ENCODE results near the gene POLQ.
"Not testable (repeated sequence)": the region's sequence is repeated elsewhere in the genome, so short reads cannot be mapped to it uniquely, and the experiment has no call there.

The POLQ gene

DNA sequence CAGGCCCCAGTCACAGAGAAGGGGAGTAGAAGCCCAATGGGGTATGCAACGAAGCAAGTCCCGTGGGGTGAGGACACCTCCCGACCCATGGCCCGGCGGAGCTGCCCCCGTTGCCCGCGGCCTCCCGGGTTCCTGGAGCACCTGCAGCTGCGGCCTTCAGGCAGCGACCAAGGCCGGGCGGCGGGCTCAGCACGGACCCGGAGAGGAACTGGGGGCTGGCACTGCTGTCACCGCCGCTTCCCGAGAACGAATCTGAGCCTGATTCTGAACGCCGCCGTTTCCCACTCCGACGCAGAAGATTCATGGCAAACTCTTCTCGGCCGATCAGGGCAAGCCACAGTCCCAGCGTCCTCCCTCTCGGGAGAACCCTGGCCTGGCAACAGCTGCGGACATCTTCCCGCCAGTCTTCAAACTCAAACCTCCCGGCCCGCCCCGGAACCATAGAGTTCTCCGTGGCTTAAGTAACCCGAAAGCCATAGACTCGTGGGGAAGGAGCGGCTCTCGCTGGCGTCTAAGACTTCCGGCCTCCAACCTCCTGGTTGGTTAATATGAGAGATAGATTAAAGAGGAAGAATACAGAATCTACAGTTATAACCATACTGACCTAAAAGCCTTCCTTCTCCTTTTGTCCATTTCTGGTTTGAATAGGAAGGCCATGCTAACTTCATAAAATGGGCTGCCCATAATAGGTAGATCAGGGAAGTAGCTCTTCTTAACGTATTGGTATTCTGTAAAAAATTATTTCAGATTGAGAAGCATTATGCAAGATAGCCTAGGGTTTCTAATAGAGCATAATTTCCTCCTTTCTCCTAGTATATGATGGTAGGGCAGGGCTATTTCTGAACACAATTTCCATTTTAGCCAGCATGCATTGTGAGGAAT, at the start of gene POLQ:
TSS of gene POLQ (minus strand) at position 415 of the 882 bp plus-strand sequence. CDS start at position 304, 111 bp downstream.
- DNase-seq (ENCODE audit: low read depth in 2 of 2), result peak; percentile 83 to 86

DNA sequence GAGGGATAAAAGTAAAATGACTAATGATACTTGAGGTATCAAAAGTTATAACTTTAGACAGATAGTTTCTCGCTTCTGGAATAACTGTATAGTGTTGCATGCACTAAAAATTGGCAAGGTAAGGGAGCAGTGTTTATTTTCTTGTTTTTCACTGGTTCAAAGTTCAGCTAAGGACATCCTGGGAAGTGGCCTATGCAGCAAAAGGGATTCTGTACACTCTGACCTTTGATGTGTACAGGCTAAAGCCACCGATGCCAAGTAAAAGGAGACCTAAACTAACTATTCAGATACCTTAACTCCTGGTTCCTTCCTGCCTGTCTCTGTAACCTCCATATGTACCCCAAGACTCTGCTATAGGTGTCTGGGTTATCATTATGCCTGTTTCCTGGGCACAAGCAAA, 49.1 kb upstream of the POLQ start:
- no peak for DNase-seq (ENCODE audit: low read depth in 2 of 2)

DNA sequence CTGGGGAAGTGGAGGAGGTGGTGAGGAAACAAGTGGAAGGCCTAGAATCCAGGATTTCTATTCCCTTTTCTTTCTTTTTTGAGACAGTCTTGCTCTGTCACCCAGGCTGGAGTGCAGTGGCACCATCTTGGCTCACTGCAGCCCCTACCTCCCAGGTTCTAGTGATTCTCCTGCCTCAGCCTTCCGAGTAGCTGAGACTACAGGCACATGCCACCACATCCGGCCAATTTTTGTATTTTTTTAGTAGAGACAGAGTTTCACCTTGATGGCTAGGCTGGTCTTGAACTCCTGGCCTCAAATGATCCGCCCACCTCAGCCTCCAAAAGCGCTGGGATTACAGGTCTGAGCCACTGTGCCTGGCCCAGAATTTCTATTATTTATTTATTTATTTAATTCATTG, 48.0 kb upstream of the POLQ start:
- not testable (repeated sequence) for DNase-seq (ENCODE audit: low read depth in 2 of 2)

DNA sequence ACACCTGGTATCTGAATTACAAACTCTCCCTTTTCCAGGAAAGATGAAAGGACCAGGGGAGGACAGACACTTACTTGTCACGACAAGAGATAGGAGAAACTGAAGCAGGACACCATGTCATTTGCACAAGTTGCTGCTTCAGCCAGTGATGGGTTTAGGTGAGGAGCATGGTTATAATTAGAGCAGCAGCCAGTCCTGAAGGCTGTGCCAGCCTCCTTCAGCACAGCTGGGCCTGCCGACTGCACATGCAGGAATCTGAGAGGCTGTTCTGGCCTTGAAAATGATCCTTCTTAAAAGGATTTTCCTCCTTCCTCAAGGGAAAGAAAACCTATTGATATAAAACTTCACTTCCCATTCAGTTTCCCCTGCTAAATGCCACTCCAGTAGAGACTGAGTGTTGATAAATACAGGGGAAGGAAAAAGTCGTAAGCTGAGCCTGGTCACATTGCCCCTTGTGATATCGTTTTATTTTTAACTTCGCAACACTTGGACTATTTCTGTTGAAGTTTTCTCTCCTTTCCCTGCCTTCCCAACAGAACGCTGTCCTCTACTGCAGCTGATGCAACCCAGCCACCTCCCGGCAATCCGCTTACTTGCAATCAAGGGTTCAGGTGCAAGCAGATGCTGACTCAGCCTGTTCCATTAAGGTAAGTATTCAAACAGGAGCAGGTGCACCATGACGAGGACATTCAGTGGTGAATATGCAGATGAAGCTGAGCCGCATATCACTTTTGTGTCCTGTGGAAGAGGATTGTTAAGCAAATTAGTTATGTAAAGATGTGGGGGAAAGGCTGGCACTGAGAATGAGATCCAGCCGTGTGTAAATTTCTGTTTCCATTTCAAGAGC, 47.3 kb upstream of the POLQ start, which contains the start of gene FBXO40:
TSS of gene FBXO40 (plus strand) at position 524 of the 847 bp plus-strand sequence. CDS start 27,197 bp downstream, outside the sequence.
- DNase-seq (ENCODE audit: low read depth in 2 of 2), result no peak

DNA sequence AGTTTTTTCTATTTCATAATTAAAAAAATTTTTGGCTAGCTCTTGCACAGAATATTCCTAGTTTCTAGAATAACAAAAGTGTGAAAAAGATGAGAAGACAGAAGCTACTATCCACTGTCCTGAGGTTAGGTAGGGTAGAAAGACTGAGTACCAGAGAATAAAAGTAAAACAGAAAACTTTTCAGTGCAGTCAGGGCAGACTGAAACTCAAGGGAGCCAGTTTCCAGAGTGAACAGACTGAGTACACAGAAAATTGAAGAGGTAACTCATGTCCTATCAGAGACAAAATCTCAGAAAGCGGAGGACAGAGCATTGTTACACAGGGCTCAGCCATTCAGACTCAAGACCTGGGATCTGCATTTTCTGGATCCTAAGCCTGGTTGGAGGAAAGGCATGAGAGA, 38.6 kb upstream of the POLQ start:
- DNase-seq (ENCODE audit: low read depth in 2 of 2), result no peak

DNA sequence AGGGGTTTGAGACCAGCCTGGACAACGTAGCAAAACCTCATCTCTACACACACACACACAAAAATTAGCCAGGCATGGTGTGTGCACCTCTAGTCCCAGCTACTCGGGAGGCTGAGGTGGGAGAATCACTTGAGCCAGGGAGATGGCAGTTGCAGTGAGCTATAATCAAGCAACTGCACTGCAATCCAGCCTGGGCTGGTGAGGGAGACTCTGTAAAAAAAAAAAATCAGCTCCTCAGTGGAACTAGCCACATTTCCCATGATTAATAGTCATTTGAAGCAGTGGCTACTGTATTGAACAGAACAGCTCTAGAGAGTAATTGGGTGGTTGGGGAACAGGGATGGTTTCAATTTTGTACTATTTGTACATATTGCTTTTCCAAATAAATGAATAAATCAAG, 35.9 kb upstream of the POLQ start:
- DNase-seq (ENCODE audit: low read depth in 2 of 2), result no peak

DNA sequence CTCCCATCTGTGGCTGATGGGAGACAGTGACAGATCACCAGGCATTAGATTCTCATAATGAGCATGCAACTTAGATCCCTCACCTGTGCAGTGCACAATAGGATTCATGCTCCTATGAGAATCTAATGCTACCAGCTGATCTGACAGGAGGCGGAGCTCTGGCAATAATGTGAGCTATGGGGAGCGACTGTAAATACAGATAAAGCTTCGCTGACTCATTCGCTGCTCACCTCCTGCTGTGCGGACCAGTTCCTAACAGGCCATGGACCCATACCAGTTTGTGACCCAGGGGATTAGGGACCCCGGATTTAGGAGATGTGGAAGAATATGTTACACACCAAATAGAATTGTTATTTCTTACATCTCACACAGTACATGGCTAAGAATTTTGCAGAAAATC, 28.7 kb upstream of the POLQ start:
- no peak for DNase-seq (ENCODE audit: low read depth in 2 of 2)

DNA sequence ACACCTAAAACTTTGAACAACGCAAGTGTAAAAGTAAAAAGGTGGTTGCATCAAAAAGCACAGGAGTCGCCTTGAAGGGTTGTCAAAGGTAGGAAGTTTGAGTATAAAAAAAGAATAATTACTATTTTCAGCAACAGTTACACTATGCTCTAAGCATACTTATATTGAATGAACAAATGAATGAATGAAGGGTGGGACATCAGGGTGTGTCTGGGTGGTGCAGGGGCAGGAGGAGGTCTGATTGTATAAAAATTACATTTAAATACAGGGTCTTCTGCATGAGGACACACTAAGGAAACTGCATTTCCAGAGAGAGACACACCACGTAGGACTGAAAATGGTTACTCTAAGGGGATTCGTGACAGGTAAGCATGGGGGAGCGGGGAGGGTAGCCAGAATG, 21.9 kb upstream of the POLQ start, which contains the start of gene ARGFX:
TSS of gene ARGFX (plus strand) at position 301 of the 400 bp plus-strand sequence. CDS start 2,765 bp downstream, outside the sequence.
- no peak for DNase-seq (ENCODE audit: low read depth in 2 of 2)

DNA sequence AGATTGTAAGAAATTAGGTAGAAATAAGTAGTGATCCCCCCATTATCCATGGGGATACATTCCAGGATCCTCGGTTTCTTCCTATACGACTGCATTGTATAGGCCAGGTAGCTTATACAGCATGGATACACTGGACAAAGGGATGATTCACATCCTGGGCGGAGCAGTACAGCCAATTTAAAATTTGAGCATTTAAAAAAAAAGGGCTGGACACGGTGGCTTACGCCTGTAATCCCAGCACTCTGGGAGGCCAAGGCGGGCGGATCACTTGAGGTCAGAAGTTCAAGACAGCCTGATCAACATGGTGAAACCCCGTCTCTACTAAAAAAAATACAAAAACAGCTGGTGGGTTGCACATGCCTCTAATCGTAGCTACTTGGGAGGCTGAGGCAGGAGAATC, 21.0 kb upstream of the POLQ start:
- DNase-seq (ENCODE audit: low read depth in 2 of 2), result no peak

DNA sequence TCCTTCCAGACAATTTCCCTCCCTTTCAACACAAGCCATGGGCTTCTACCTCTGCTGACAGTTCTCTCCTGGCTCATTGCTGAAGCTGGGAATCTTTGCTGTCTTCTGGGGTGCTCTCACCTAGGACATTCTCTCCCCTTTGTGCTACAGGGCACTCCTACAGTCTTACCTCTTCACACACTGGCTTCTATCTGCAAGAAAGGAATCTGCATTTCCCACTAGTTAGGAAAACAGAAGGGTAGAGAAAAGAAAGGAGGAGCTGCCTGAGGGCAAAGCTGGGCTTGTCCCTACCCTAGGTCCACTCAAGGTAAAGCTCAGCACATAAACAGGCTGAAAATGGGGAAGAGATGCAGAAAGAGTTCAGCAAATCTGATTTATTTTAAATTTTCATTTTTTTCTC, 16.4 kb upstream of the POLQ start:
- DNase-seq (ENCODE audit: low read depth in 2 of 2), result no peak

DNA sequence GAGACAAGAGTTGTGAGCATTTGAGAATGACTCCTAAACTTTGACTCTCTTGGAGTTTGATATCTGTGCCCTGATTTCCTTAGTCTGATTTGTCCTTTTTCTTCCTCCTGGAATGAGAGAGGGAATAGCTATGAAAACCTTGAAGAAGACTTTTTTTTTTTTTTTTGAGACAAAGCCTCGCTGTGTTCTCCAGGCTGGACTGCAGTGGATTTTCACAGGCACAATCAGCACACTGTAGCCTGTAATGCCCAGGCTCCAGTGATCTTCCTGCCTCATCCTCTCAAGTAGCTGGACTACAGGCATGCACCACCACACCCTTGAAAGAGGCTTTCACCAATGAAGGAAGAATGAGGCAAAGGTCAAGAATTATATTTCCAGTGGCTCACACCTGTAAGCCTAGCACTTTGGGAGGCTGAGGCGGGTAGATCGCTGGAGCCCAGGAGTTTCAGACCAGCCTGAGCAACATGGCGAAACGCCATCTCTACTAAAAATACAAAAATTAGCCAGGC, 11.7 kb upstream of the POLQ start:
- DNase-seq (ENCODE audit: low read depth in 2 of 2), result no peak

DNA sequence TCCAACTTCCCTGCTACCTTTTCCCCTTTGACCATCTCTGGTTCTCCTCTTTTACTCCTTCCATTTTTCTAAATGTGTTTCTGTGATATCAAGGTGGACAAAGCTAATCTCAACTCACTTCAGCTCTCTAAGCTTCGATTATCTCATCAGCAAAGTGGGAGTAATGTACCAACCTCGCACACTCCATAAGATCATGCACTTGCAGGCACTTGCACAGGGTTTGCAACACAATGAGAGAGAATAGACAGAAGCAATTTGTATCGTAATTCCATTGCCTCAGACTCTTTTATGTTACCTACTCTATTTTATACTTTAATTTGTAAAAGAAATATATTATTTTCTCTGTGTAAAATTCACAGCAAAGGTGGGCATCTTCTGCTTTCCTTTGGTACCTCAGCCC, 7.0 kb upstream of the POLQ start:
- no peak for DNase-seq (ENCODE audit: low read depth in 2 of 2)

DNA sequence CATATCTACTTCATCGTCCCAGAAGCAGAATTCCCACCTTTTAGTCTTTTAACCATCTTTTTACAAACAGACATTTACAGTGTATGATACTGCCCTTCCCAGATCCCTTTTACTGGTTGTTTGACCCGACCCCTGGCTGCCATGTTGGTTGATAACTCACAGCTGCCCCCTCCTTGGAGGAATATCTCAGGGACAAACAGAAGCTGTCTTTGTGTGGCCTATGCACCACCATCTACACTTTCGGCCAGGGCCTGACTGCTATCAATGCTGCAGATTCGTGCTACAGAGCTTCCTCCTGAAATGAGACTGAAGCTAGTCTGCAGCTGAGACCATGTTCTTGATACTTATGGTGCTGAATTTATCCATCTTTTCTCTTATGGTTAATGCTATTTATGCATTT, 6.6 kb upstream of the POLQ start:
- DNase-seq (ENCODE audit: low read depth in 2 of 2), result no peak

DNA sequence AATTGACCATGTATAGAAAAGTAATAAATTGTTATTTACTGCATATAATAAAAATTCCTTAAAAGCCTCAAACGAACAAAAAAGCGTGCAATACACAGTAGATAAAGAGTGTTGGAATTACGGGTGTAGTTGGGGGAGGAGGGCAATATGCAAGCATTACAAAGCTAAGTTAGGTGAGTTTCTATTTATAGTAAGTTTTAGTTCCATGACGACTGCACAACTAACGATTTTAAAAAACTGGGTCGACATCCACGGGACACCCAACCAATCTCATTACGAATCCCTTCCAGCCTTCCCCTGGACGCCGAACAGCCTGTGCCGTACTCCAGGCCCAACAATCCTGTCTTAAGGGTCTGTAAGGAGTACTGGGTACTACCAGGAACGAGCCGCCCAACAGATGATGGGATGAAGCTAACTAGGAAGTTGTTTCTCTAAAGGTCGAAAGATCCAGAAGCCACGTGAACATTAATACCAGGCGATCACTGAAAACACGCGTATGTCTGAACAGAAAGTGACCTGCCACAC, 677 bp downstream of the POLQ start:
- no peak for DNase-seq (ENCODE audit: low read depth in 2 of 2)

DNA sequence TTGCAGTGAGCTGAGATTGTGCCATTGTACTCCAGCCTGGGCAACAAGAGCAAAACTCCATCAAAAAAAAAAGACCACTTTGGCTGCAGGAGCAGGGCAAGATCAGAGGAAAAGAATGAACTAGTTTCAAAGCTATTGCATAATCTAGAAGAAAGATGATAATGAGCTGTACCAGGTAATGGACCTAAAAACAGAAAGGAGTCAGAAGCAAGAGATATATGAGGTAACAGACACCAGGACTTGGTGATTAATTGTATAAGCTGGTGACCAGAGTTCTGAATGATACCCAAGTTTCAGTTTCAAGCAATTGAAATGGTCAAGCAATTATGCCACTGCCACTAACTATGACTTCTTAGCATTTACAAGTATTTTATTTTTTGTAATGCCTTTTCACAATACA, 2.9 kb downstream of the POLQ start:
- DNase-seq (ENCODE audit: low read depth in 2 of 2), result no peak

DNA sequence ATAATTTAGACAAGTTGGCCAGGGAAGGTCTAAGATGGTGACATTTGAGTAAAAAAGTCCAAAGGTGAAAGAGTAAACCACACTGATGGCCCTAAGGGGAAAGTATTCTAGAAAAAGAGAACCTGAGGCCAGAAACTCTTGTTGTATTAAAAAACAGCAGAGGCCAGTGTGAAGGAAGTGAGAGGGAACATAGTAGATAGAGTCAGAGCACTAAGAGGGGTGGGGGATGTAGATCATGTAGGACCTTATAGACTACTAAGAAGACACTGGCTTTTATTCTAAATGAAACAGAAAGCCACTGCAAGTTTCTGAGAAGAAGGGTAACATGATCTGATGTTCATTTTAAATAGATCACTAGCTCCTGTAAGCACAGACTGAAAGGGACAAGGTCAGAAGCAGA, 14.5 kb downstream of the POLQ start:
- DNase-seq (ENCODE audit: low read depth in 2 of 2), result no peak

DNA sequence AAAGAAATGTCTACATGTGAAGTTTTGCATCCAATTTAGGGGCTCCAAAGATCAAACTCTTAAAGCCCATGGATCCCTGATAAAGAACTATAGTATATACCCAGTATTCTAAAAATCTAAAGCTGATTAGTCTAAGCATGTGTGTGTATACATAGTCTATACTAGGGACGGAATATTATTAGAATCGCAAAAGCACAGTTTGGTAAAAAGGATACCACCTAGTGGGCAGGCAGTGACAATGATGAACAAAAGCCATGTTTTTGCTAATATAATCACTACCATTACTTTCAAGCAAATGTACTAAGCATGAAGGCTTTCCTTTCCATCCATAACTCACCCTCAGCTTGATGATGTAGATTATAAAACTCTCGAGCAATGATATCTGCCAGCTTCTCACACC, 16.5 kb downstream of the POLQ start:
- DNase-seq (ENCODE audit: low read depth in 2 of 2), result no peak

DNA sequence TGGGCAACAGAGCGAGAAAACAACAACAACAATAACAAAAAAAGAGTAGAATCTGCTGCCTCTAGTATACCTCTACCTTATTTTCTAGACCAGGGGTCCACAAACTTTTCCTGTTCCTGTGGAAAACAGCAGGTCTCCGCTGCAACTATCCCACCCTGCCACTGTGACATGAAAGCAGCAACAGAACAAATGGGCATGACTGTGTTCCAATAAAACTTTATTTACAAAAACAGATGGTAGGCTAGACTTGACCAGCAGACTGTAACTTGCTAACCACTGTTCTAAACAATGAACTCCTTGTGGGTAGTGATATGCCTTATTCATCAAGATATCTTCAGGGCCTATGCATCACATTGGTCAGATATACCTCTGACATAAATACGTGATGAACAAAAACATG, 25.3 kb downstream of the POLQ start:
- no peak for DNase-seq (ENCODE audit: low read depth in 2 of 2)

DNA sequence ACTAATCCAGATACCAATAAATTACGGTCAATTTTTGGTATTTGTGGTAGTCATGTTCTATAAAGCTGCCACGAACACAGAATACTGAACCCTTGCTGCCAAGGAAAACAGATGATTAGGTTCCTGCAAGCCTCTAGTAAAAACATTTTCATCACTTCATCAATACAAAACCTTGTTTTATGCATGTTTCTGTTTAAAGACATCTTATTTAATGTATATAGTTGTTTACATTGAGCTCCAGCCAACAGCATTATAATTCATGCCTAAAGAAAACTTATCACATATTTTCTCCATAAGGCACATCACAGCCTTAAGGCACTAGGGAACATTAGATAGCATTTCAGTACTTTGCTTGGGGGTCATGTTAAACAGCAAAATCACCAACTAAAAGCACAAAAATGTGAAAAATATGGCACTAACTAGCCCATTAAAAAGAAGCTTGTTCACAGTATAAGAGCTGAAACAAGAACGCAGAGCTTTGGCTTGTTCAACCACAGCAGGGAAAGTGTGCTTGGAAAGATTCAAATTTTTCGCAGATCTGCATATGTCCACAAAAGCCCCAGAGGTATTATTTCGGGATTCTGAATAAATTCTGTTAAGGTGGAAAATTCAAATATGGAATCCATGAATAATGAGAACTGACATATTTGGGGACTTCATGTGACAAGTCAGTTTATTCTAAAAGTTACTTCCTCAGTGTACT, 27.7 kb downstream of the POLQ start:
- peak in 1 of 2 experiments; percentile 10 for DNase-seq (ENCODE audit: low read depth in 2 of 2)

DNA sequence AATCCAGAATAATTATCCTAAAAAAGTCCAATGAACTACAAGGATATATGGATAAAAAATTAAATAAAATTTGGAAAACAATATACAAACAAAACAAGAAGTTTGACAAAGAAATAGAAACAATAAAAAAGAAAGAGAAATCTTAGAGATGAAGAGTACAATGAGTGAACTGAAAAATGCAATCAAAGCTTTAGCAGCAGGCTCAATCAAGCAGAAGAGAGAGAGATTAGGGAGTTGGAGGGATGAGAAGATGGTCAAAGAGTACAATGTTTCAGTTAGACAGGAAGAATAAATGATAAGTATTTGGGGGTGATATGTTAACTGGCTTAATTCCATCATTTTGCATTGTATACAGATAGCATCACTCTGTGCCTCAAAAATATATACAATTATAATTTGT, 29.9 kb downstream of the POLQ start:
- DNase-seq (ENCODE audit: low read depth in 2 of 2), result no peak

DNA sequence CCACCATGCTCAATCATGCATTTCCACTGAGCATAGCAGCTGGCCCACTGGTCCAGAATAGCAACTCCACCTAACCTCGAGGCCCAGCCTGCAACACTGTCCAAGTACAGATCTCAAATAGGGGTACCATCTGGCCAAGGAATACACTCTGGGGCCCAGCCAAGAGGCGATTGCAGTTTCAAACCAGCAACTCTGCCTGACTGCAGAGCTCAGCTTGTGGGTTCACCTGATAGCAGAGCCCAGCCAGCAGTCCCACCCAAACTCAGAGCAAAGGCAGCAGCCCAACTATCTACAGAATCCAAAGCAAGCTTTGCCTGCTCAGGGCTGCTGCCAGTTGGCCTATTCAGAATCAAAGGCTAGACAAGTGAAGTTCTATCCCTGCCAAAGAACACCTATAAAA, 30.5 kb downstream of the POLQ start:
- DNase-seq (ENCODE audit: low read depth in 2 of 2), result no peak

DNA sequence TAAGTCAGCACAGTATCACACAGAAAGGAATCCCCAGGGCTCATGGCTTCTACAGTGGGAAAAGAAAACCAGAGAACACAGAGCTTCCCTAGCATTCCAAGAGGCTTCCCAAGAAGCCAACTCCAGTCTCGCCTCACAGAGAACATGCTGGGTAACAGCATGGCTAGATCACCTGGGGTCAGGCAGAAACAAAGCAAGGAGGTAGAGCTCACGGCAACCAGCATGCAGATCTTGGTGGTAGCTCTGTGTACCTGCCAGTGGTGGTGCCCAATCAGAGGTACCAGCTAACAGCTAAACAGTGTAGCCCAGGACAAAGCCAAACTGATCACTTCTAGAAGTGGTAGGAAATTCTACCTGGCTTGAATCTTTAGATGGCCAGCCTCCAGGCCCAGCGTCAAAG, 31.3 kb downstream of the POLQ start:
- no peak for DNase-seq (ENCODE audit: low read depth in 2 of 2)
